Skeletal muscle cell (primary cell): ENCODE results near the gene MAPKAPK3.
A peak's percentile ranks its signal among the peaks of the same experiment; 100 is the strongest.

ENCODE experiments used
- DNase-seq: peaks from one replicate; pipeline ENCODE4 v3.0.0-alpha.2; 2010; ENCODE audit warnings: low read depth
- H3K4me3 ChIP-seq: 2 replicates; pipeline ENCODE4 v1.5.1; 2011; ENCODE audit warnings: low read depth, mild to moderate bottlenecking, control low read depth, low read length, moderate library complexity

The MAPKAPK3 gene

GRCh38 chr3:50604628-50605588 lies 12.0 kb upstream of the MAPKAPK3 start:
- no peak for DNase-seq
- no peak overlapping the region for H3K4me3 ChIP-seq

- DNase-seq = no peak
- H3K4me3 ChIP-seq = no peak overlapping the region
Measured at GRCh38 chr3:50605901-50606326, 11.0 kb upstream of the MAPKAPK3 start.

GRCh38 chr3:50606596-50606995 lies 10.4 kb upstream of the MAPKAPK3 start:
- DNase-seq = no peak
- H3K4me3 ChIP-seq = no peak overlapping the region

GRCh38 chr3:50607271-50608091 lies 9.5 kb upstream of the MAPKAPK3 start:
- no peak for DNase-seq
- H3K4me3 ChIP-seq = no peak overlapping the region

GRCh38 chr3:50608278-50608677 lies 8.7 kb upstream of the MAPKAPK3 start:
- H3K4me3 ChIP-seq = no peak overlapping the region
- no peak for DNase-seq

GRCh38 chr3:50609071-50609762 lies 7.7 kb upstream of the MAPKAPK3 start:
- H3K4me3 ChIP-seq = no peak overlapping the region
- no peak for DNase-seq

- no peak overlapping the region for H3K4me3 ChIP-seq
- DNase-seq = no peak
Measured at GRCh38 chr3:50609763-50610085, 7.2 kb upstream of the MAPKAPK3 start.

GRCh38 chr3:50610181-50610971 lies 6.6 kb upstream of the MAPKAPK3 start:
- DNase-seq = no peak

GRCh38 chr3:50610992-50611463 lies 5.9 kb upstream of the MAPKAPK3 start:
- DNase-seq = no peak
- peak overlapping the region; percentile 72 for H3K4me3 ChIP-seq

More at GRCh38 chr3:50610181-50610971, 6.6 kb upstream of the MAPKAPK3 start:
- peak overlapping the region; percentile 72 for H3K4me3 ChIP-seq

- H3K4me3 ChIP-seq = peak within 1 kb of the TSS; percentile 72
Measured at GRCh38 chr3:50611464-50612233, 5.3 kb upstream of the MAPKAPK3 start, which contains the start of gene CISH. Gene CISH, minus strand, starts transcription at chr3:50611774. Its CDS starts 124 bp downstream, at chr3:50611650.

GRCh38 chr3:50612234-50612882 lies 4.6 kb upstream of the MAPKAPK3 start:
- no peak for DNase-seq
- peak overlapping the region; percentile 72 for H3K4me3 ChIP-seq

More at GRCh38 chr3:50611464-50612233, 5.3 kb upstream of the MAPKAPK3 start, which contains the start of gene CISH:
- DNase-seq = peak; percentile 79

GRCh38 chr3:50612970-50613846 lies 3.7 kb upstream of the MAPKAPK3 start:
- H3K4me3 ChIP-seq = no peak overlapping the region
- DNase-seq = no peak

- no peak for DNase-seq
- no peak overlapping the region for H3K4me3 ChIP-seq
Measured at GRCh38 chr3:50615190-50615589, 1.8 kb upstream of the MAPKAPK3 start.

- no peak for DNase-seq
- peak overlapping the region; percentile 81 for H3K4me3 ChIP-seq
Measured at GRCh38 chr3:50616003-50616769, 765 bp upstream of the MAPKAPK3 start.

GRCh38 chr3:50616770-50617095 lies 218 bp upstream of the MAPKAPK3 start:
- peak overlapping the region; percentile 81 for H3K4me3 ChIP-seq
- DNase-seq = no peak

- no peak for DNase-seq
- H3K4me3 ChIP-seq = peak overlapping the region; percentile 81
Measured at GRCh38 chr3:50617911-50618481, 1.0 kb downstream of the MAPKAPK3 start.
